Endothelial cell of umbilical vein (primary cell): ENCODE results near the gene PAPPA2. TPM values are rescaled to one million over a fixed set of nuclear protein-coding genes. Genes with fewer than 3 reads are reported as not detected.

Source experiments
- BruUV-seq: library from RNA; stranded (reverse); fragments of 400-500 nt; replicated peaks from 2 replicates; lab custom pipeline; 2021; lab: Mats Ljungman, UMichigan
- CTCF ChIA-PET: fragments of 300-600, 350-600 bp; sonication (Branson Sonifier 250); formaldehyde crosslinking; loops from one replicate; lab custom pipeline; 2021; ENCODE audit warnings: antibody characterized with exemption, inconsistent platforms; lab: Charles Lee
- POLR2A ChIA-PET: fragments of 300-600, 350-600 bp; sonication (Branson Sonifier 250); formaldehyde crosslinking; loops from one replicate; lab custom pipeline; 2021; ENCODE audit warnings: antibody characterized with exemption, inconsistent platforms; lab: Charles Lee
- DNase-seq: peaks from one replicate; pipeline ENCODE4 v3.0.0-alpha.2; 2011; ENCODE audit warnings: low read depth, low spot score
- FAIRE-seq: peaks from 2 replicates; lab custom pipeline; 2011; peaks lifted over from hg19 to GRCh38; lab: Jason Lieb, UNC
- H2AFZ ChIP-seq: 2 replicates; pipeline ENCODE4 v1.6.0; 2012; ENCODE audit warnings: low read depth, low read length, control low read depth, inconsistent platforms
- H3K27ac ChIP-seq: 2 replicates; pipeline ENCODE4 v1.5.1; 2011; ENCODE audit warnings: low read depth, mild to moderate bottlenecking, control low read depth, low read length, moderate library complexity; ENCODE audit not compliant: insufficient read depth
- H3K27me3 ChIP-seq, 2 experiments: 2 replicates each; pipeline versions ENCODE4 v1.6.0 to v1.6.1; 2011; ENCODE audit warnings: low read length in 2 of 2, mixed read lengths in 1 of 2; ENCODE audit not compliant: control insufficient read depth in 2 of 2, insufficient read depth in 2 of 2
- H3K36me3 ChIP-seq, 2 experiments: 2 replicates in 1 of 2; 3 replicates in 1 of 2; pipeline ENCODE4 v1.5.1; 2011; ENCODE audit warnings: low read length in 2 of 2, mild to moderate bottlenecking in 1 of 2, moderate library complexity in 1 of 2; ENCODE audit not compliant: control insufficient read depth in 2 of 2, insufficient read depth in 2 of 2; ENCODE audit errors: extremely low read depth in 1 of 2
- H3K4me1 ChIP-seq: 3 replicates; pipeline ENCODE4 v1.5.1; 2011; ENCODE audit warnings: mild to moderate bottlenecking, low read length; ENCODE audit not compliant: control insufficient read depth, insufficient read depth; ENCODE audit errors: extremely low read depth
- H3K4me2 ChIP-seq: 2 replicates; pipeline ENCODE4 v1.6.1; 2011; ENCODE audit warnings: low read length, control low read depth, mixed read lengths; ENCODE audit not compliant: insufficient read depth
- H3K4me3 ChIP-seq, 3 experiments: fragments of 200-600 bp in 1 of 3; sonication (generic), shearing (Covaris generic) in 1 of 3; replicated peaks in 1 of 3; 2 replicates each; pipeline ENCODE4 v1.5.1; 2011 to 2016; ENCODE audit warnings: control low read depth in 3 of 3, low read length in 3 of 3, mild to moderate bottlenecking in 2 of 3, inconsistent platforms in 1 of 3, low read depth in 1 of 3, moderate library complexity in 1 of 3; ENCODE audit not compliant: insufficient read depth in 1 of 3
- H3K79me2 ChIP-seq: 2 replicates; pipeline ENCODE4 v1.6.0; 2012; ENCODE audit warnings: low read length, inconsistent platforms; ENCODE audit not compliant: control insufficient read depth, insufficient read depth
- H3K9ac ChIP-seq: replicated peaks from 2 replicates; pipeline ENCODE3; 2011; ENCODE audit warnings: low read length, control low read depth; ENCODE audit not compliant: insufficient read depth; ENCODE audit errors: extremely low read depth
- H3K9me1 ChIP-seq: replicated peaks from 3 replicates; pipeline ENCODE4 v1.6.0; 2011; ENCODE audit warnings: mild to moderate bottlenecking, low read length; ENCODE audit not compliant: control insufficient read depth, insufficient read depth; ENCODE audit errors: extremely low read depth
- H3K9me3 ChIP-seq: replicated peaks from 2 replicates; pipeline ENCODE4 v1.5.1; 2012; ENCODE audit warnings: low read length, inconsistent platforms; ENCODE audit not compliant: control insufficient read depth, insufficient read depth
- H4K20me1 ChIP-seq: replicated peaks from 2 replicates; pipeline ENCODE3; 2011; ENCODE audit warnings: mild to moderate bottlenecking, low read length; ENCODE audit not compliant: control insufficient read depth, insufficient read depth; ENCODE audit errors: extremely low read depth
- EZH2 ChIP-seq: IDR thresholded peaks from 2 replicates; pipeline ENCODE4 v1.6.1; 2012; ENCODE audit warnings: borderline replicate concordance, low read depth, mild to moderate bottlenecking, moderate library complexity, low read length, inconsistent platforms; ENCODE audit not compliant: severe bottlenecking
- FOS ChIP-seq: IDR thresholded peaks from 2 replicates; pipeline ENCODE4 v1.6.1; 2011; ENCODE audit warnings: mild to moderate bottlenecking, low read length, moderate library complexity, borderline replicate concordance; ENCODE audit not compliant: insufficient read depth
- GATA2 ChIP-seq: IDR thresholded peaks from 2 replicates; pipeline ENCODE4 v1.7.0; 2011; ENCODE audit warnings: low read depth, mild to moderate bottlenecking, moderate library complexity, mixed read lengths, low read length; ENCODE audit not compliant: insufficient read length, insufficient read depth
- JUN ChIP-seq: IDR thresholded peaks from 2 replicates; pipeline ENCODE4 v1.6.1; 2011; ENCODE audit warnings: borderline replicate concordance, low read depth; ENCODE audit not compliant: insufficient read length, insufficient read depth
- MAX ChIP-seq: IDR thresholded peaks from 2 replicates; pipeline ENCODE4 v1.6.1; 2011; ENCODE audit not compliant: insufficient read depth, insufficient read length
- MYC ChIP-seq: IDR thresholded peaks from one replicate; pipeline ENCODE4 v1.6.1; 2011; ENCODE audit warnings: mild to moderate bottlenecking, low read depth, low read length
- POLR2A ChIP-seq: IDR thresholded peaks from 2 replicates; pipeline ENCODE4 v1.6.1; 2012; ENCODE audit warnings: low read depth, mild to moderate bottlenecking, control low read depth, low read length
- POLR2AphosphoS5 ChIP-seq: IDR thresholded peaks from 2 replicates; pipeline ENCODE4 v1.6.1; 2012; ENCODE audit warnings: low read depth, mild to moderate bottlenecking, control low read depth, low read length, moderate library complexity; ENCODE audit not compliant: insufficient read depth
- dilution Hi-C: fragments of 300-500 bp; cut with MboI; formaldehyde crosslinking; loops from one replicate; pipeline ENCODE4 v1.15.0; 2019; ENCODE audit warnings: low sequenced_read_pairs; ENCODE audit not compliant: extremely low pct_ligation_motif_present
- intact Hi-C: fragments of 100-400 bp; cut with micrococcal nuclease; formaldehyde crosslinking; loops from one replicate; pipeline ENCODE4 v1.10.0; 2022
- polyA plus RNA-seq, 4 experiments: library from polyadenylated mRNA; depleted of rRNA in 3 of 4; stranded (reverse) in 3 of 4; unstranded in 1 of 4; fragments of >200 nt; gene quantifications; 2 replicates each; pipeline versions ENCODE4 v1.2.1 to v1.2.3, GENCODE V29; 2011 to 2012; ENCODE audit warnings: missing spikeins in 1 of 4
- total RNA-seq: library from RNA; stranded (reverse); gene quantifications from 2 replicates; pipeline ENCODE4 v1.2.3, GENCODE V29; 2021
- TF ChIP-seq, protein P1 (sequence below), 2 donors: IDR thresholded peaks; 1 replicate in 1 of 2; 2 replicates in 1 of 2; pipeline ENCODE4 v1.5.1; 2011; ENCODE audit warnings: low read length in 2 of 2, mild to moderate bottlenecking in 2 of 2, moderate library complexity in 2 of 2, control low read depth in 1 of 2, inconsistent platforms in 1 of 2, low read depth in 1 of 2; ENCODE audit not compliant: insufficient read depth in 1 of 2; ENCODE audit errors: extremely low read depth in 1 of 2

The PAPPA2 gene
- total and polyA plus RNA-seq, 2 donors (not counting 3 experiments of a cell fraction or from before 2014, with no cell fraction given) = not detected

- dilution Hi-C loops (no loop called here), intact Hi-C loops (no loop called here)
- Histone ChIP-seq H3K36me3 (no peaks in the 10 kb centered on the region), H3K27ac (no peak overlapping the region), H3K9me1 (no peaks in the 10 kb centered on the region), H3K4me2 (no peak overlapping the region), H3K27me3 (no peaks in the 10 kb centered on the region), H3K9ac (no peak overlapping the region), H4K20me1 (no peaks in the 10 kb centered on the region), H3K79me2 (no peaks in the 10 kb centered on the region), H3K4me3 (no peak overlapping the region), H3K4me1 (no peaks in the 10 kb centered on the region), H3K9me3 (no peaks in the 10 kb centered on the region), H2AFZ (no peak overlapping the region)
- POLR2A ChIA-PET = no interaction called here
- BruUV-seq = no TSS peak
- DNase-seq (no peak), FAIRE-seq (no peak)
- CTCF ChIA-PET = no interaction called here
- TF ChIP-seq JUN (no peak), GATA2 (no peak), FOS (no peak), EZH2 (no peak), POLR2AphosphoS5 (no peak), MAX (no peak), POLR2A (no peak), MYC (no peak)
- TF ChIP-seq, protein P1, sequence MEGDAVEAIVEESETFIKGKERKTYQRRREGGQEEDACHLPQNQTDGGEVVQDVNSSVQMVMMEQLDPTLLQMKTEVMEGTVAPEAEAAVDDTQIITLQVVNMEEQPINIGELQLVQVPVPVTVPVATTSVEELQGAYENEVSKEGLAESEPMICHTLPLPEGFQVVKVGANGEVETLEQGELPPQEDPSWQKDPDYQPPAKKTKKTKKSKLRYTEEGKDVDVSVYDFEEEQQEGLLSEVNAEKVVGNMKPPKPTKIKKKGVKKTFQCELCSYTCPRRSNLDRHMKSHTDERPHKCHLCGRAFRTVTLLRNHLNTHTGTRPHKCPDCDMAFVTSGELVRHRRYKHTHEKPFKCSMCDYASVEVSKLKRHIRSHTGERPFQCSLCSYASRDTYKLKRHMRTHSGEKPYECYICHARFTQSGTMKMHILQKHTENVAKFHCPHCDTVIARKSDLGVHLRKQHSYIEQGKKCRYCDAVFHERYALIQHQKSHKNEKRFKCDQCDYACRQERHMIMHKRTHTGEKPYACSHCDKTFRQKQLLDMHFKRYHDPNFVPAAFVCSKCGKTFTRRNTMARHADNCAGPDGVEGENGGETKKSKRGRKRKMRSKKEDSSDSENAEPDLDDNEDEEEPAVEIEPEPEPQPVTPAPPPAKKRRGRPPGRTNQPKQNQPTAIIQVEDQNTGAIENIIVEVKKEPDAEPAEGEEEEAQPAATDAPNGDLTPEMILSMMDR (IDR thresholded peaks at IDR 0.05; ENCODE audit: extremely low read depth in 1 of 2, insufficient read depth in 1 of 2, low read depth in 1 of 2, low read length in 2 of 2) = no peak
These were observed 374.7 kb downstream of the PAPPA2 start for GRCh38 chr1:176837708-176838107.
